GM19351 (cell line): ENCODE measurements around the gene SEMA3A.
A peak's percentile ranks its signal among the peaks of the same experiment; 100 is the strongest.

Experiments
- ATAC-seq: cut with Tn5 transposase; IDR thresholded peaks from one replicate; pipeline ENCODE4 v1.9.1; 2021; ENCODE audit warnings: mild to moderate bottlenecking, moderate library complexity; ENCODE audit not compliant: unreplicated experiment

SEMA3A gene

GRCh38 chr7:84027678-84028077, 166.9 kb downstream of the SEMA3A start:
- ATAC-seq = no peak

DNA sequence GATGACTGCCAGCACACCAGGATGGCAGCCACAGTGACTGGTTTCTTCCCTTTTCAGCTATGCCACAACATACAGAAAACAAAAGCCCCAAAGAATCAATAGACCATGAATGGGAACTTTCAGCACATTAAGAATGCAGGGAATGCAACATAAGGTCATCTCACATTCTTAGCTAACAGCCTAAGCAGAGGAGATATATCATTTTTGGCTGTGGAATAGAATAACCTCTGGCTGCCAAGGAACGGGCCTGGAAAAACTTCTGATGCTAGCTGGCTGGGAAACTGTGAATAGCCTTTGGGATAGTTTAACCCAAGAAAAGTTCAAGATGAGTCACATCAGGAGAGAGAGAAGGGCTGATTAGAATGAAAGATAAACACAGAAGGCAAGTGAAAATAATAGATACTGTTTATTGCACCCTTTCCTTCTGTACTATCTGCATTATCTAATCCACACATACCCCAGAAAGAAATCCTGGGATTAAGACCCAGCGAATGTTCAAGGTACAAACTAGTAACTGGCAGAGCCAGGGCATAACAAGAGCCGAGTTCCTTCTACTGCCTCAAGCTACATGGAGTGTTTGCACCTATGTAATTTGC, 169.2 kb downstream of the SEMA3A start:
- no peak for ATAC-seq

DNA sequence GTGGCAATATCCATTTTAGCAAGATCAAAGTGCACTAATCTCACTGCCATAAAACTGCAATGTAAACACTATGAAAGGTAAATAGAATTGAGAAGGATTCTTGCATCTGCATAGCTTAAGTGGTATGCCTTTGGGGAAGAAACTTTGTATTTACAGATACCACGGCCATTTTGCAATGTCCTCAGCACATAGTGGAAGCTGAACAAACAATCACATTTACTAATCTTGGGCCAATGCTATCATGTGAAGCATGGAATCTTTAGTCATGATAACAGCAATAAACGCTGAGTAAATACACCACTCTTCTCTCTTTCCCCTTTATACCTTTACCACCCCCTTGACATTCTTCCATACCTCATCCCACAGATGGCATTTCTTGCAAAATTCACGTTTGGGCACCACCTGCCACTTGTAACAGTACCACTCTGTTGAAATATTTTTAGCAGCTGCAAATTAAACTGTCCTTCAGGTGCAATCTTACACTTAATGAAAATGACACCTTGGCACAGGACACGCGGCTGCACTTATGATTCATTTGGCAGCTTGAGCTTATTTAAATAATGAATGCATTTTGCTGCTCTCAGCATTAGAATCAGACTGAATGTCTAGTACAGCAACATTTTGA, 171.8 kb downstream of the SEMA3A start:
- ATAC-seq = no peak

- no peak for ATAC-seq
Measured at GRCh38 chr7:84022009-84022408, 172.6 kb downstream of the SEMA3A start.

DNA sequence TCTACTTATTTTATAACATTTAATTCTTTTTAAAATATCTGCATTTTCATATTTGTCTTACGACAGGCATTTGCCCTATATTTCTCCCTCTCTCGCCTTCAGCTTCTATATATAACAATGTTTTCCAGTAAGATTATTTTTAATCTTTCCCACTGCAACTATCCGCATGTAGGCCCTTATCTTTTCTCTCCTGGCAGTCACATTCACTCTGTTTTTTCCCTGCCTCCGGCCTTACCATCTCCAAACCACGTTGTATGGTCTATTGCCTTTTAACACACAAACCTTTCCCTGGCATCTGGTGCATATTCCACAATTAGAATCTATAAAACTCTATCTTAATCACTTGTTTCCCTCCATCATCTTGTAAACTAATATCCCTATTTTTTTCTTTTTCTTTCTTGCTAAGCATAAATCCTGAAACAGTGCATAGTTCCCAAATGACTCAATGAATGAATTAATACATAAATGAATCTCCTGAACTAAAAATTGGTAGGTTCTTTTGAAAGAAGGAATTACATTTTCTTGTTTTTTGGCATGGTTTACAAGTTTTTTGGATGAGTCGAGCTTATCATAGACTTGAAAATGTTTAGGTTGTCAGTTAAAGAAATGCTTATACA, 173.2 kb downstream of the SEMA3A start:
- no peak for ATAC-seq

GRCh38 chr7:84017651-84018050, 176.9 kb downstream of the SEMA3A start:
- no peak for ATAC-seq

DNA sequence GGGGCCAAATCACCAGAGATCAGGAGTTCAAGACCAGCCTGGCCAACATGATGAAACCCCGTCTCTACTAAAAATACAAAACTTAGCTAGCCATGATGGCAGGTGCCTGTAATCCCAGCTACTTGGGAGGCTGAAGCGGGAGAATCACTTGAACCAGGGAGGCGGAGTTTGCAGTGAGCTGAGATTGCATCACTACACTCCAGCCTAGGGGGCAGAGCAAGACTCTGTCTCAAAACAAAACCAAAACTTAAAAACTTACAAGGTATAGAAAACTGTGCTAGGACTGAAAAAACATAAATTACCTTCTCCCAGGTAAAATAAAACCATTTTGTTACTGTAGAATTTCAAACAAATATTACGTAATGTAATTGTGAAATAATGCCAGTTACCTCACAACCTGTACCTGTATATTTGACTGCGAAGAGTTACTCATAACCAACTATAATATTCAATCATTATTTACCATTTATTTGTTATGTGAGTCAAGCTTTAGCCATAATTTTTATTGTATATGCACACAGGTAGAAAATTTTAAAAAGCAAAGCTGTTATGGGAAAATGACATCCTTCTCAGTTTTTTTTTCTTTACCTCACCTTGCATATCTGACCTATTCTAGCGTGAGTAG, 180.9 kb downstream of the SEMA3A start:
- no peak for ATAC-seq

GRCh38 chr7:84009782-84010181, 184.8 kb downstream of the SEMA3A start:
- ATAC-seq = no peak

- no peak for ATAC-seq
Measured at GRCh38 chr7:84009051-84009450, 185.5 kb downstream of the SEMA3A start.

DNA sequence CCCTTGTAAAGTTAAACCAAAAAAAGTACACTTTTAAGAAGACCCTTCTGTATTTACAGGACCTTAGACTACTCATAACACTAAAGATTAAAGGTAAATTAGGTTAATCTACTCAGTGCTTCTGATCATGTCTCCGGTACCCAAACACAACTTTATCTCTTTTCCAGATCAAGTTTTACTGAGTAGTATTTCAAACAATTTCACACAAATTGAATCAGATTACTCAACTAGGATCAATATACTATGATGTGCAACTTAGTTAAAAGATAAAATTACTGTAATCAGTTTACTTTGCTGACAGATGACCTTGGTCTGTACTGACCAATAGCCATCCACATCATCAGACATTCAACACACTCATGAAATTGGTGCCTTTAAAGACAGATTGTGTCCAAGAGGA, 191.4 kb downstream of the SEMA3A start:
- ATAC-seq = no peak

DNA sequence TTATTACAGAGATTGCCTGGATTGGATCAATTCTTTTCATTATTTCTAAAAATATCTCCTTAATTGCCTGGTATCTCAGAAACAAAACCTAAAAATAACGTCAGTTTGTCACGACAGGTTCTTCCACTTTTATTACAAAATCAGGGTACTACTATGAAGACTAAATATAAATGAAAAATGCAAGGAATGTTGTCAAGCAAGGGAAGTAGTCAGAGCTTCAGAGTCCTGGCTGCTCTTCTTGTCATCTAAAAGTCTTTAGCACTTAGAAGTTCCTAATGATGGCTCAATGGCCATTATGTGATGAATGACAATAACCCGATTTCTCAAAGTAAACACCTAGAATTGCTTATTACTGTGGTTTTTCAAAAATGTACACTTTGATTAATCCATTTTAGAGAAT, 192.2 kb downstream of the SEMA3A start:
- no peak for ATAC-seq

GRCh38 chr7:83996879-83997278, 197.7 kb downstream of the SEMA3A start:
- no peak for ATAC-seq

GRCh38 chr7:83987764-83988163, 206.8 kb downstream of the SEMA3A start:
- no peak for ATAC-seq

GRCh38 chr7:83985821-83986220, 208.8 kb downstream of the SEMA3A start:
- ATAC-seq = no peak

GRCh38 chr7:83984591-83984990, 210.0 kb downstream of the SEMA3A start:
- ATAC-seq = no peak

DNA sequence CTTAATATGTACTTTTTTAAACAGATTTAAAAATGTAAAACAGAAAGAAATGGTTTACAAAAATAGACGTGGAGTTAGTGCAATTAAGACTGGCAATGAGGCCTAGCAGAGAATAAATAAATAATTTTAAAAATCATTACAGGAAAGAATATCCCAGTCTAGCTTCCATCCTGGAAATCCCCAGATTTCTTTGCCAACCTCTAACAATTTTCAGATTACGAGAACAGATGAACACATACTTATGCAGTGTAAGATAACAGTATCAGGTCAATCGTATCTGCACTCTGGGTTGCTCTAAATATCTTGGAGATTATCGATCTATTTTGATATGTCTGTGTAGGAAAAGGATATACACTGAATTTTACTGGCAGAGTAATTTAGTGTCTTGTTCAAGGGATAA, 210.5 kb downstream of the SEMA3A start:
- no peak for ATAC-seq

- ATAC-seq = no peak
Measured at GRCh38 chr7:83983606-83984005, 211.0 kb downstream of the SEMA3A start.

GRCh38 chr7:83976302-83976701, 218.3 kb downstream of the SEMA3A start:
- peak; percentile 92 for ATAC-seq

- no peak for ATAC-seq
Measured at GRCh38 chr7:83970081-83970480, 224.5 kb downstream of the SEMA3A start.

- no peak for ATAC-seq
Measured at GRCh38 chr7:83964318-83964717, 230.3 kb downstream of the SEMA3A start.

GRCh38 chr7:83957333-83957732, 237.3 kb downstream of the SEMA3A start:
- no peak for ATAC-seq

GRCh38 chr7:83956104-83956503, 238.5 kb downstream of the SEMA3A start:
- no peak for ATAC-seq
